K562 (cell line): ENCODE results near the gene HPD. TPM values are rescaled to one million over a fixed set of nuclear protein-coding genes. Genes with fewer than 3 reads are reported as not detected.

Experiments used
- ATAC-seq: fragments of 200-7000 bp; cut with Tn5 transposase; 3 replicates; pipeline ENCODE4 v1.9.1; 2020; ENCODE audit warnings: moderate library complexity
- BruUV-seq: library from RNA; stranded (reverse); fragments of 400-500 nt; replicated peaks from 2 replicates; lab custom pipeline; 2021; lab: Mats Ljungman, UMichigan
- CTCF ChIA-PET: fragments of 300-600 bp; formaldehyde crosslinking; extraction: SDS; loops from one replicate; lab custom pipeline; 2021; ENCODE audit warnings: low intra/inter-chr PET ratio; lab: Yijun Ruan, JAX
- POLR2A ChIA-PET: fragments of 300-600, 350-650 bp; sonication (Branson Sonifier 250); formaldehyde crosslinking; extraction: SDS; loops from one replicate; lab custom pipeline; 2021; ENCODE audit warnings: antibody characterized with exemption, inconsistent platforms; lab: Yijun Ruan, JAX
- DNase-seq, 4 experiments: peaks; one replicate each; pipeline versions ENCODE4 v3.0.0 to v3.0.0-alpha.2; 2011 to 2018; ENCODE audit warnings: low spot score in 3 of 4, mixed read lengths in 3 of 4; ENCODE audit errors: extremely low read depth in 1 of 4
- FAIRE-seq: peaks from 2 replicates; lab custom pipeline; 2011; peaks lifted over from hg19 to GRCh38; lab: Jason Lieb, UNC
- H2AFZ ChIP-seq: 2 replicates; pipeline ENCODE4 v1.6.0; 2011; ENCODE audit warnings: low read depth, low read length, control low read depth, inconsistent platforms
- H3K27ac ChIP-seq: fragments of 200-600 bp; 3 replicates; pipeline ENCODE4 v1.8.0; 2011; ENCODE audit warnings: low read depth, mild to moderate bottlenecking, control low read depth, inconsistent platforms, low read length, moderate library complexity, mixed read lengths; ENCODE audit errors: extremely low read depth
- H3K27me3 ChIP-seq, 2 experiments: fragments of 300-600 bp in 1 of 2; 2 replicates in 1 of 2; 3 replicates in 1 of 2; pipeline versions ENCODE4 v1.6.0 to v1.8.0; 2011; ENCODE audit warnings: inconsistent platforms in 2 of 2, low read length in 2 of 2, mild to moderate bottlenecking in 1 of 2, mixed read lengths in 1 of 2, moderate library complexity in 1 of 2; ENCODE audit not compliant: control insufficient read depth in 2 of 2, insufficient read depth in 2 of 2
- H3K36me3 ChIP-seq: fragments of 300-600 bp; 3 replicates; pipeline ENCODE4 v1.8.0; 2011; ENCODE audit warnings: mild to moderate bottlenecking, low read length, inconsistent platforms; ENCODE audit not compliant: control insufficient read depth, insufficient read depth
- H3K4me1 ChIP-seq, 2 experiments: fragments of 200-600 bp in 1 of 2; replicated peaks in 1 of 2; 2 replicates in 1 of 2; 3 replicates in 1 of 2; pipeline versions ENCODE4 v1.5.1 to v1.8.0; 2011; ENCODE audit warnings: inconsistent platforms in 2 of 2, low read length in 2 of 2, mild to moderate bottlenecking in 1 of 2, mixed read lengths in 1 of 2, moderate library complexity in 1 of 2; ENCODE audit not compliant: control insufficient read depth in 2 of 2, insufficient read depth in 2 of 2
- H3K4me2 ChIP-seq: 2 replicates; pipeline ENCODE4 v1.6.1; 2011; ENCODE audit warnings: low read length, control low read depth, inconsistent platforms, mixed read lengths; ENCODE audit not compliant: insufficient read depth
- H3K4me3 ChIP-seq: fragments of 200-600 bp; sonication (generic), shearing (Covaris generic); 2 replicates; pipeline ENCODE4 v1.5.1; 2016; ENCODE audit warnings: control low read depth, inconsistent platforms
- H3K79me2 ChIP-seq: fragments of 200-600 bp; 3 replicates; pipeline ENCODE4 v1.8.0; 2011; ENCODE audit warnings: low read length, inconsistent platforms; ENCODE audit not compliant: control insufficient read depth, insufficient read depth
- H3K9ac ChIP-seq, 2 experiments: 2 replicates each; pipeline versions ENCODE4 v1.6.0 to v1.6.1; 2011; ENCODE audit warnings: low read depth in 2 of 2, low read length in 2 of 2, control low read depth in 1 of 2, inconsistent platforms in 1 of 2, mild to moderate bottlenecking in 1 of 2, mixed read lengths in 1 of 2; ENCODE audit not compliant: insufficient read depth in 1 of 2
- H3K9me1 ChIP-seq: one replicate; pipeline ENCODE4 v1.6.0; 2011; ENCODE audit warnings: inconsistent platforms, mild to moderate bottlenecking, low read length, moderate library complexity; ENCODE audit not compliant: control insufficient read depth, insufficient read depth
- H3K9me3 ChIP-seq: replicated peaks from 2 replicates; pipeline ENCODE4 v1.5.1; 2011; ENCODE audit warnings: low read depth, low read length, inconsistent platforms; ENCODE audit not compliant: control insufficient read depth, insufficient read depth
- H4K20me1 ChIP-seq: replicated peaks from 2 replicates; pipeline ENCODE4 v1.6.1; 2011; ENCODE audit warnings: low read length, inconsistent platforms, mixed read lengths; ENCODE audit not compliant: control insufficient read depth, insufficient read depth
- CXXC5 ChIP-seq: fragments of 250-450 bp; sonication (Bioruptor Pico); IDR thresholded peaks from 2 replicates; pipeline ENCODE4 v1.8.0; 2022; ENCODE audit warnings: inconsistent platforms, mild to moderate bottlenecking, moderate library complexity
- GTF2E2 ChIP-seq: fragments of 200-800 bp; sonication (Bioruptor generic); IDR thresholded peaks from 2 replicates; pipeline ENCODE4 v1.6.1; 2016; ENCODE audit warnings: missing genetic modification characterization, missing compliant biosample characterization
- PHB2 ChIP-seq: fragments of 450-650 bp; IDR thresholded peaks from 2 replicates; pipeline ENCODE4 v1.6.1; 2017; ENCODE audit warnings: low read depth
- RBM39 ChIP-seq: fragments of 200-400 bp; formaldehyde crosslinking; optimal IDR thresholded peaks from 2 replicates; pipeline ENCODE3; 2018; ENCODE audit warnings: low read depth, low read length
- SRSF9 ChIP-seq: fragments of 200-400 bp; formaldehyde crosslinking; IDR thresholded peaks from 2 replicates; pipeline ENCODE4 v1.6.1; 2017; ENCODE audit warnings: low read depth, low read length, borderline replicate concordance
- WHSC1 ChIP-seq: IDR thresholded peaks from one replicate; pipeline ENCODE4 v1.6.1; 2012; ENCODE audit warnings: low read length, control low read depth, inconsistent platforms
- ZC3H4 ChIP-seq: sonication (generic); formaldehyde crosslinking; IDR thresholded peaks from 2 replicates; pipeline ENCODE4 v1.9.0; 2021; ENCODE audit warnings: missing genetic modification reagents, borderline replicate concordance
- ZNF584 ChIP-seq: fragments of 200-800 bp; sonication (Bioruptor generic); IDR thresholded peaks from 2 replicates; pipeline ENCODE4 v1.6.1; 2016; ENCODE audit warnings: low read depth, mild to moderate bottlenecking, missing genetic modification characterization, missing compliant biosample characterization
- WGBS: fragments of 100-300 bp; shearing (Covaris generic); methylation state at CpG from one replicate; pipeline ENCODE4 v1.1.6; 2016; ENCODE audit warnings: low coverage, mixed read lengths; ENCODE audit not compliant: insufficient coverage; ENCODE audit errors: missing lambda C conversion rate; 5-methylcytosine and 5-hydroxymethylcytosine counted together
- in situ Hi-C: fragments of 300-500 bp; cut with MboI; formaldehyde crosslinking; loops from 4 replicates; pipeline ENCODE4 v1.15.0; 2018; ENCODE audit warnings: inconsistent platforms, mixed read lengths
- intact Hi-C: fragments of 100-400 bp; cut with micrococcal nuclease; formaldehyde crosslinking; loops from 2 replicates; pipeline ENCODE4 v1.14.2; 2022
- polyA plus RNA-seq, 8 experiments: library from polyadenylated mRNA; depleted of rRNA in 4 of 8; stranded (reverse) in 5 of 8; unstranded in 3 of 8; fragments of >200 nt; fragmentation: Nextera tagmentation in 2 of 8; fragmentation: Illumina TruSeq in 1 of 8; extraction: Ambion mirVana in 2 of 8; extraction: Trizol in 1 of 8; gene quantifications; 2 replicates each; pipeline versions ENCODE4 v1.2.1 to v1.2.3, GENCODE V29; 2011 to 2014; ENCODE audit warnings: inconsistent platforms in 1 of 8, missing spikeins in 1 of 8
- total RNA-seq, 7 experiments: library from RNA; depleted of rRNA in 6 of 7; stranded (reverse); fragments of >200 nt in 6 of 7; fragmentation: Illumina TruSeq in 2 of 7; extraction: Trizol in 2 of 7; gene quantifications; 2 replicates each; pipeline versions ENCODE4 v1.2.1 to v1.2.3, GENCODE V29; 2011 to 2021; ENCODE audit warnings: low replicate concordance in 1 of 7
- TF ChIP-seq, protein P1 (sequence below): conservative IDR thresholded peaks from 2 replicates; pipeline ENCODE4 v1.6.1; 2011; ENCODE audit warnings: low read depth, mild to moderate bottlenecking, low read length; ENCODE audit not compliant: control insufficient read depth
- TF ChIP-seq, protein P2 (sequence below): fragments of 450-650 bp; IDR thresholded peaks from 2 replicates; pipeline ENCODE4 v1.6.1; 2017; ENCODE audit warnings: antibody characterized with exemption, mild to moderate bottlenecking
- TF ChIP-seq, protein P3 (sequence below): fragments of 150-350 bp; conservative IDR thresholded peaks from 2 replicates; pipeline ENCODE4 v1.6.1; 2014; ENCODE audit warnings: low read length

Gene HPD
- total and polyA plus RNA-seq, 9 of the 15 experiments (the other 6 are each of a cell fraction or from before 2014, with no cell fraction given) = 0.06 to 0.29 (median 0.07) TPM; not detected in 4

DNA sequence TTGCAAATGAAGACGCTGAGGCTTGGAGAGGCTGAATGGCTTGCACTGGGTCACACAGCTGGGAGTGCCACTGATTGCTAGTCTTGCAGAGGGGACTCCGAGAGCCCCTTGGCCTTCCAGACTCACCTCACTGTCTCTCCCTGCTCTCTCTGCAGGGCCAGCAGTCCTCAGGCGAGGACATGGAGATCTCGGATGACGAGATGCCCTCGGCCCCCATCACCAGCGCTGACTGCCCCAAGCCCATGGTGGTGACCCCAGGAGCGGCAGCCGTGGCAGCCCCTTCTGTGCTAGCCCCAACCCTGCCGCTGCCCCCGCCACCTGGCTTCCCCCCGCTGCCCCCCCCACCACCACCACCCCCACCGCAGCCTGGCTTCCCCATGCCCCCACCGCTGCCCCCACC lies 44.7 kb downstream of the HPD start:
- Histone ChIP-seq H3K9me1 (no peaks in the 10 kb centered on the region), H3K9me3 (no peaks in the 10 kb centered on the region), H3K27me3 (no peaks in the 10 kb centered on the region), H3K4me2 (no peak overlapping the region), H4K20me1 (peaks cover 24% of the 10 kb centered on the region), H3K27ac (no peak overlapping the region), H3K4me1 (peaks cover 22 to 50% of the 10 kb centered on the region in 2 experiments), H3K9ac (no peak overlapping the region), H2AFZ (no peak overlapping the region), H3K79me2 (peaks cover 47% of the 10 kb centered on the region), H3K4me3 (no peak overlapping the region), H3K36me3 (peaks cover 85% of the 10 kb centered on the region)
- BruUV-seq = no TSS peak
- 93% methylated on average over 8 of the region's 14 CpGs for WGBS
- FAIRE-seq (no peak), DNase-seq (no peak), ATAC-seq (no peak)
- in situ Hi-C loops (no loop called here), intact Hi-C loops (loop anchor here (2.0 kb wide), 1 partner anchor 75 kb away; the partner anchor contains the start of gene PSMD9)
- CTCF ChIA-PET = interaction anchor here (0.6 to 5.5 kb wide), 2 partner anchors 19 to 75 kb away, joined by 3 to 73 read pairs; partner anchors contain the start of gene RHOF
- POLR2A ChIA-PET = interaction anchor here (12.1 kb wide), 1 partner anchor 19 kb away, joined by 194 read pairs; the partner anchor contains the start of gene RHOF
- TF ChIP-seq ZC3H4 (no peak), SRSF9 (no peak), ZNF584 (CRISPR knock-in tag) (no peak), WHSC1 (no peak), PHB2 (no peak), RBM39 (no peak), CXXC5 (CRISPR knock-in tag) (no peak), GTF2E2 (no peak)
- TF ChIP-seq, protein P1, sequence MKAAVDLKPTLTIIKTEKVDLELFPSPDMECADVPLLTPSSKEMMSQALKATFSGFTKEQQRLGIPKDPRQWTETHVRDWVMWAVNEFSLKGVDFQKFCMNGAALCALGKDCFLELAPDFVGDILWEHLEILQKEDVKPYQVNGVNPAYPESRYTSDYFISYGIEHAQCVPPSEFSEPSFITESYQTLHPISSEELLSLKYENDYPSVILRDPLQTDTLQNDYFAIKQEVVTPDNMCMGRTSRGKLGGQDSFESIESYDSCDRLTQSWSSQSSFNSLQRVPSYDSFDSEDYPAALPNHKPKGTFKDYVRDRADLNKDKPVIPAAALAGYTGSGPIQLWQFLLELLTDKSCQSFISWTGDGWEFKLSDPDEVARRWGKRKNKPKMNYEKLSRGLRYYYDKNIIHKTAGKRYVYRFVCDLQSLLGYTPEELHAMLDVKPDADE = no peak
- TF ChIP-seq, protein P2, sequence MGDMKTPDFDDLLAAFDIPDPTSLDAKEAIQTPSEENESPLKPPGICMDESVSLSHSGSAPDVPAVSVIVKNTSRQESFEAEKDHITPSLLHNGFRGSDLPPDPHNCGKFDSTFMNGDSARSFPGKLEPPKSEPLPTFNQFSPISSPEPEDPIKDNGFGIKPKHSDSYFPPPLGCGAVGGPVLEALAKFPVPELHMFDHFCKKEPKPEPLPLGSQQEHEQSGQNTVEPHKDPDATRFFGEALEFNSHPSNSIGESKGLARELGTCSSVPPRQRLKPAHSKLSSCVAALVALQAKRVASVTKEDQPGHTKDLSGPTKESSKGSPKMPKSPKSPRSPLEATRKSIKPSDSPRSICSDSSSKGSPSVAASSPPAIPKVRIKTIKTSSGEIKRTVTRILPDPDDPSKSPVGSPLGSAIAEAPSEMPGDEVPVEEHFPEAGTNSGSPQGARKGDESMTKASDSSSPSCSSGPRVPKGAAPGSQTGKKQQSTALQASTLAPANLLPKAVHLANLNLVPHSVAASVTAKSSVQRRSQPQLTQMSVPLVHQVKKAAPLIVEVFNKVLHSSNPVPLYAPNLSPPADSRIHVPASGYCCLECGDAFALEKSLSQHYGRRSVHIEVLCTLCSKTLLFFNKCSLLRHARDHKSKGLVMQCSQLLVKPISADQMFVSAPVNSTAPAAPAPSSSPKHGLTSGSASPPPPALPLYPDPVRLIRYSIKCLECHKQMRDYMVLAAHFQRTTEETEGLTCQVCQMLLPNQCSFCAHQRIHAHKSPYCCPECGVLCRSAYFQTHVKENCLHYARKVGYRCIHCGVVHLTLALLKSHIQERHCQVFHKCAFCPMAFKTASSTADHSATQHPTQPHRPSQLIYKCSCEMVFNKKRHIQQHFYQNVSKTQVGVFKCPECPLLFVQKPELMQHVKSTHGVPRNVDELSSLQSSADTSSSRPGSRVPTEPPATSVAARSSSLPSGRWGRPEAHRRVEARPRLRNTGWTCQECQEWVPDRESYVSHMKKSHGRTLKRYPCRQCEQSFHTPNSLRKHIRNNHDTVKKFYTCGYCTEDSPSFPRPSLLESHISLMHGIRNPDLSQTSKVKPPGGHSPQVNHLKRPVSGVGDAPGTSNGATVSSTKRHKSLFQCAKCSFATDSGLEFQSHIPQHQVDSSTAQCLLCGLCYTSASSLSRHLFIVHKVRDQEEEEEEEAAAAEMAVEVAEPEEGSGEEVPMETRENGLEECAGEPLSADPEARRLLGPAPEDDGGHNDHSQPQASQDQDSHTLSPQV = no peak
- TF ChIP-seq, protein P3, sequence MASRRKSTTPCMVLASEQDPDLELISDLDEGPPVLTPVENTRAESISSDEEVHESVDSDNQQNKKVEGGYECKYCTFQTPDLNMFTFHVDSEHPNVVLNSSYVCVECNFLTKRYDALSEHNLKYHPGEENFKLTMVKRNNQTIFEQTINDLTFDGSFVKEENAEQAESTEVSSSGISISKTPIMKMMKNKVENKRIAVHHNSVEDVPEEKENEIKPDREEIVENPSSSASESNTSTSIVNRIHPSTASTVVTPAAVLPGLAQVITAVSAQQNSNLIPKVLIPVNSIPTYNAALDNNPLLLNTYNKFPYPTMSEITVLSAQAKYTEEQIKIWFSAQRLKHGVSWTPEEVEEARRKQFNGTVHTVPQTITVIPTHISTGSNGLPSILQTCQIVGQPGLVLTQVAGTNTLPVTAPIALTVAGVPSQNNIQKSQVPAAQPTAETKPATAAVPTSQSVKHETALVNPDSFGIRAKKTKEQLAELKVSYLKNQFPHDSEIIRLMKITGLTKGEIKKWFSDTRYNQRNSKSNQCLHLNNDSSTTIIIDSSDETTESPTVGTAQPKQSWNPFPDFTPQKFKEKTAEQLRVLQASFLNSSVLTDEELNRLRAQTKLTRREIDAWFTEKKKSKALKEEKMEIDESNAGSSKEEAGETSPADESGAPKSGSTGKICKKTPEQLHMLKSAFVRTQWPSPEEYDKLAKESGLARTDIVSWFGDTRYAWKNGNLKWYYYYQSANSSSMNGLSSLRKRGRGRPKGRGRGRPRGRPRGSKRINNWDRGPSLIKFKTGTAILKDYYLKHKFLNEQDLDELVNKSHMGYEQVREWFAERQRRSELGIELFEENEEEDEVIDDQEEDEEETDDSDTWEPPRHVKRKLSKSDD = no peak
